Mucosa of gallbladder (tissue), 1 donor: ENCODE results near the gene ALX4. TPM values are rescaled to one million over a fixed set of nuclear protein-coding genes. Genes with fewer than 3 reads are reported as not detected.

Experiments used
- DNase-seq: peaks from one replicate; pipeline ENCODE4 v3.0.0-alpha.2; 2020; ENCODE audit warnings: low spot score
- total RNA-seq: library from RNA; stranded (reverse); gene quantifications from one replicate; pipeline ENCODE4 v1.2.1, GENCODE V29; 2021
- donor health status: DM: no; HTN: no; CAD: no.

The ALX4 gene
- total RNA-seq, 1 donor from 2014 or later = 0.03 TPM

- no peak for DNase-seq
These were observed 25.3 kb upstream of the ALX4 start for GRCh38 chr11:44335052-44335760.

DNA sequence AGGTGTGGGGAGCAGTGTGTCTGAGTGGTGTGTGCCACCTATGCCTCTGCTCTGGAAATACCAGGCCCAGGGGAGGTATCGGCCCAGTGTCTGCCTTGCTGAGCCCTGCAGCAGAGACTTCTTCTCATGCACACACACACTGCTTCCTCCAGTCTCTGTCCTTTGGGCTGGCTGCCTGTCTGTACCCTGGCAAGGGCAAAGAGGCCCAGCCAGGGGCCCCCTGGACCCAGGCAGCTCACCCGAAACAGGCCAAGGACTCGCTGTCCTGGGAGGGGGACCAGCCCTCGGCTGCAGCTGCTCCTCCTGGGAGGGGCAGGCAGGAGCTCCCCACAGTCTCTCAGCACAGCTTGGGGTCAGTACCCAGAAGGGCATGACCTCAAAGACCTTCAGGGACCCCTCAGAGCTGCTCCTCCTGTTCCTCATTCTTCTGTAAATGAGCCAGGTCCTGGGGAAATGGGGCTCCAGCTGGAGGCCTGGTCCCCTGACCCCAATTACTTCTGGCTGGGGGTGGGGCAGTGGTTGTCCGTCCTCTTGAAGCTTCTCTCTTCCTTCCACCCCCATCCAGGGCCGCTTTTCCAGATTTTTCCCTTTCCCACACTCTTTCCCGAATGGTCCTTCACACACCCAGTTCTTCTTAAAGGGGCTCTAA is 24.5 kb upstream of the ALX4 start:
- DNase-seq = no peak

DNA sequence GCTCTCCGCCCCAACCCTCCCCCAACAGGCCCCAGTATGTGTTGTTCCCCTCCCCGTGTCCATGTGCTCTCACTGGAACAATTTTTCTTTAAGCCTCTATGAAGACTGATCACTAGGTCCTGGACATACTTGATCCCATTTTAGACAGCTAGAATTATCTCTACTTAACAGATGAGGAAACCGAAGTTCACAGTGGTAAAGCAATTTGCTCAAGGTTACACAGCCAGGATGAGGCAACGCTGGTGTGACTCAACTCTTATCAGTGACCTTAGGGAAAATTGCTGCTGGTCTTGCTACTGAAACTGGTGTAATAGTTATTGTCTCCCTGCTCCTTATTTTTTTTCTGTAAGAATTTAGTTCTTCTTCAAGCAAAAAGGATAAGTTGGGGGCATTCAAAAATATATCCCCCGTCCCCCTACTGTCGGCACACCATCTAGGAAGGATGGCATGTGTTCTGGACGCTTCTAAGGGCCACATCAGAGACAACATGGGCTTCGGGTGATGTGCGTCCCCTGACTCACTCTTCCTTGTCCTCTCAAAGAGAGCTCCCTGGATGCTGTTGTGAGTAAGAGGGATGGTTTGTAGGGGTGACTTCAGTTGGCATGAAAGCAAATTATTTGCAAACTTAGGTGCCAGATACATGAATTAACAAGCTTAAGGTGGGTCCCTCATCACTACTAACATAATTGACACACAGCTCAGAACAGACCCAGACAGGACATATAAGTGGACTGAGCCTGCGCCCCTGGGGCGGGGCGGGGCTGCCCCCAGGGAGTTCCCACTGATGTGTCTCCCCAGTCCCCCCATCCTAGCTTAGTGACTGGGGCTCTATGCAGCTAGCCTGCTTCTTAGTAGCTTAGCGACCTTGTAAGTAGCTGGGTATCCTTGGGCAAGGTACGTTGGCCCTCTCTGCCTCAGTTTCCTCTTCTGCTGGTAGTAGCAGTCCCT is 23.6 kb upstream of the ALX4 start:
- DNase-seq = no peak

DNA sequence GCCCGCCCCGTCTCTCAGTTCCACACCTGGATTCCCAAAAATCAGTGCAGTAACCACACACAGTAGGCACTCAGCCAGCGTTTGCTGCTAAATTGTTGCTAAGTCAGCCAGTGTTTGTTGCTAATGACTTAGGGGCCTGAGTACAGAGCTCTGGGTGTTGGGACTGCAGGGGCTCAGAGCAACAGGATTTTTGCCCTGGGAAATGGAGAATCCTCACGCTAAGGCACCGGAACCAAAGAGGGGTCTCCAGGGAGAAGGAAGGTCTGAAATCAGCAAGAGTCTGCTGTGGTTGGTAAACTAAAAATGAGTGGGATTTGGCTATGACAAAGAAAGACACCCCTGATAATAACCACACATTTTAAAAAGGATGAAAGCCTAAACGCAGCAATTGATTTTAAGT is 22.7 kb upstream of the ALX4 start:
- DNase-seq = no peak

GRCh38 chr11:44329472-44330230 is 19.7 kb upstream of the ALX4 start:
- DNase-seq = no peak

- no peak for DNase-seq
These were observed 18.3 kb upstream of the ALX4 start for GRCh38 chr11:44328138-44328660.

DNA sequence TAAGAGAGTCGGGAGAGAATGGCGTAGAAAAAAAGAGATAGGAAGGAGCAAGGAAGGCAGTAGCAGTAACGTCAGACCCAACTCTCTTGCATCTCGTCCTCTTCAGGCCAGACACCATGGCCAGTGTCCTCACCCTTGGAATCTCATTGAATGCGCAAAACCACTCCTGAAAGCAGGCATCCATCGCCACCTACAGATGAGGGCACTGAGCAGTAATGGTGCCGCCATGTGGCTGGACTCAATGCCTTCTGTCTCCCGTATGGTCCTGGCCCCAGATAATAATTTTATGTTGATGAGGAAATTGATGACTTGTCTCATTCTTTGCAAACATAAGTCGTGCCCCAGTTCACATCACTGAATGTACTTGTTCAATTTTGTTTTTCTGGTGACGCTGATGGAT is 17.8 kb upstream of the ALX4 start:
- no peak for DNase-seq

- DNase-seq = no peak
These were observed 16.9 kb upstream of the ALX4 start for GRCh38 chr11:44326615-44327475.

DNA sequence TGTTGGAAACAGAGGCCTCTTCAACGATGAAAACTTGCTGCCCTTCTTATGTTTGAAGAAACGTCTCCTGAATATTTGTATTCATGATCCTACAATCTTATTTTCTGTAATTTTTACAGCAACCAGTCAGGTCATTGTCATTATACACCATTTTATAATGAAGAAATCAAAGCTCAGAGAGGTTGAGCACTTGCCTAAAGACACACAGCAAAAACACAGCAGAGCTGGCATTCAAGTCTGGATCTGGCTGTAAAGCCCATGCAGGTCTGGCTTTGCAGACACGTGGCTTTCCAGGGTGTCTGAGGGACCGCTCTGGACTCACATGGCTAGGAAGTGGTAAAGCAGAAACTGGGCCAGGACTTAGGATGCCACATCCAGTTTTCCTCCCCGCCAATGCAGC is 15.8 kb upstream of the ALX4 start:
- no peak for DNase-seq

DNA sequence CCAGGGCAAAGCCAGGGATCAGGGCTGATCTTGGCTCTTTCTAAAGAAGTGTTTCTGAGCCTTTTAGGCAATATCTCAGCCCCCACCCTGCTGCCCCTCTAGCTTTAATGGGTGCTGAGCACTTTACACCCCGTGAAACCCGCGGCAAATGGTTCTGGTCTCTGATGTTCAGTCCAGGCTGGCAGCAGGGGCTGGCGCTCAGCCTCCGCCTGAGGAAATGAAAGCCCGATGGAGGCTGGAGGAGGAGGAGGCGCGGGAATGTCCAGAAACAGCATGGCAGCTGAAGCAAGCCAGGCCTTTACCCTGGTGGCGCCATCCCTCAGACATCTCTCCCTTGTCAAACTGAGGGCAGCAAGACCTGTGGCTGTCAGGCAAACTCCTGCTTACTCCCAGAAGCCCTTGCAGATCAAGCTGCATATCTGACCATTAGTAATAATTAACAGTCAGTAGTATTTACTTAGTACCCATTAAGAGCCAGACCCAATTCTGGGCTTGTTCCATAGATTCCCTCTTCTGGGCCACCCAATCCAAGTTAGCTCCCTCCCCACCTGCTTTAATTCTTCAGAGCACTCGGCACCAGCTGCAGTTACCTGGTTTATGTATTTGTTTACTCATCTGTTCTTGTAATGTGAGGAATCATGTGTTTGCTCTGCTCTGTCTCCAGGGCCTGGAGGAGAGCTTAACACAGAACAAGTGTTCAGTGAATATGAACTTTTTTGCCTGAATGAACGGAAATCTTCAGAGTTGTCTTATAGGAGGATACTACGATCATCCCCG is 15.0 kb upstream of the ALX4 start:
- no peak for DNase-seq

- DNase-seq = no peak
These were observed 14.3 kb upstream of the ALX4 start for GRCh38 chr11:44324222-44324621.

DNA sequence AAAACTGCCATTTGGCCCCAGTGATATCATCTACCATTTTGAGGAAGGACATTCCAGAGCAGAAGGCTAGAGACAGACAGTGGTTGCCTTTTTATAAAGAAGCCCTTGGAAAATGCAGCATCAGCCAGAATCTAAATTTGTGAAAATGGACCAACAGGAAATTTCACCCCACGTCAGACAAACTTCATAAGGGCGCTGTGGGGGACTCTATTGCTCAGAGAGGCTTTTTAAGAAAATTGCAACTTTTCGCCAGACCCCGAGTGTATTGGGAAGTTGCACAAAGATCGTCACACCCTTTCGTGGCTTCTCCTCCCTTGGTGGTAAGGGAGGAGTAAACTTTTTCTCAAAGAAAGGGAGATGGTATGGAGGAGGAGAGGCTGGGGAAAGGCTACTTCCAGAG is 12.3 kb upstream of the ALX4 start:
- no peak for DNase-seq

DNA sequence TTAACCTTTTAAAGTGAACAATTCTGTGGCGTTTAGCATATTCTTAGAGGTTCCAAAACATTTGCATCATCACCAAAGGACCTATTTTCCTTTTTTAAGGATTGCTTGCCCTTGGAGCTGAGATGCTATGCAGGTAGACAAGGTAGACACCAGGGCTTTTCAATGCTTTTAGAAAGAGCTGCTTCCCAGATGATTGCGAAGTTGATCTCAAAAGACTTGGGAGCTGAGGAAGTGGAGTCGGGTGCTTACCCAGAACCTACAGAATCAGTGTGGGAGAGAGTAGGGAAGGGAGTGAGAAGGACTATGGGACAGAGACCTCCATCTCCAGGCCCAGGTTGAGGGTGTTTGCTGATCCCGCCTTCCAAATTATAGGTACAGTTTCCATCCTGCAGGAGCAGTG is 11.1 kb upstream of the ALX4 start:
- DNase-seq = no peak

DNA sequence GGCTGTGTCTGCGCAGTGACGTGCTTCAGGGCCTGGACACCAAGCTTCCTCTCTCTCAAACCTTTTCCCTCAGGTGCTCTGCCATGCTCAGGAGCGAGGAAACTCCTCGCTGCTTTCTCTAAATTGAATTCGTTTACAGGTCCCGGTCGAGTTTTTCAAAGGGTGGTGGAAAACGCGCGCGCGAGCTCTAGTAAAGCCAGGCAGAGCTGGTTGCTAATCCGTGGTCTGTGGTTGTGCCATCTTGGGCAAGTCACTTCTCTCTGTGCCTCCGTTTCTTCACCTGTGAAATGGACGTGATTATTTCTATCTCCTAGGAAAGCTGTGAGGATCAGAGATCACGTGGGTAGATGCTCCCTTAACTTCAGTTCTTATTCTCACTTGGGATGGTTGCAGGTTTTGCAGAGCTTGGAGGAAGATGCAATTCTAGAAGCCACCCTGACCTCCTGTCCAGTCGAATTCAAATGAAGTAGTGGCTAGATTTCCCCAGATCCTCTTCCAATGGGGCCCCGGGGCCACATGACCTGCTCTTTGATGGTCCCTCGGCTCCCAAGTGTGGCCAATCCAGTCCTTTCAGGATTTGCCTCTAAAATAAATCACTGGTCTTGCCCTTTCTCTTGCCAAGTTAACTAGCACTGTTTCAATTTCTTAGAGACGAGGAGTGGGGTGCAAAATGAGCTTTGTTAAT is 10.5 kb upstream of the ALX4 start:
- no peak for DNase-seq

DNA sequence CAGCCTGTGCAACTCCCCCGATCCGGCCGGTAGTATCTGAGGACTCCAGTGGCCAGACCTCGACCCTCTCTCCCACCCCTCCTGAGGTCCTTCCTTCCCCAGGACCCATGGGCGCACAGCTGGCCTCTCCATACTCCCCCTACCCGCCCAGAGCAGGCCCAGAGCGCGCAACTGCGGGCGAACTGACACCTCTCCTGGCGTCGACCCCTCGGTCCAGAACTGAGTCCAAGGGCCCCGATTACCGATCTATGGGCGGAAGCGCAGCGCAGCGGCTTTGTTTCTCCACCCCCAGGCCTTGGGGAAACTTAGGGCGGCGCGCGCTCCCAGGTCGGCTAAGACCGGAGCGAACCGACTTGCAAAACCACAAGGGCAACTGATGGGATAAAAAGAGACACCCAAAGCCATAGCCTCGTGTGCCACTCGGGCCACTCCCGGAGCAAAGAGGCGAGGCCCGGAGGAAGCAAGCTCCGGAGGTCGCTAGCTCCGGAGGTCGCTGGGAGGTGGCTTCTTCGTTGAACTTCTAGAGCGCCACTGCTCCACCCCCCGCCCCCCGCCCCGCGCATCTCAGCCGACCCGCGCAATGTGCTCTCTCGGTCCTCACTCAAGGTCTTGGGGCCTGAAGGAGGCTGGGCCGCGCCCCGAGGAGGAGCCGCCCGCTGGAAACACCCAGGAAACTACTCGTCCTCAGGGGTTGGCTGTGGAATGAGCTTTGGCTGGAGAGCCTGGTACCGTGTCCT is 9.8 kb upstream of the ALX4 start:
- DNase-seq = no peak

DNA sequence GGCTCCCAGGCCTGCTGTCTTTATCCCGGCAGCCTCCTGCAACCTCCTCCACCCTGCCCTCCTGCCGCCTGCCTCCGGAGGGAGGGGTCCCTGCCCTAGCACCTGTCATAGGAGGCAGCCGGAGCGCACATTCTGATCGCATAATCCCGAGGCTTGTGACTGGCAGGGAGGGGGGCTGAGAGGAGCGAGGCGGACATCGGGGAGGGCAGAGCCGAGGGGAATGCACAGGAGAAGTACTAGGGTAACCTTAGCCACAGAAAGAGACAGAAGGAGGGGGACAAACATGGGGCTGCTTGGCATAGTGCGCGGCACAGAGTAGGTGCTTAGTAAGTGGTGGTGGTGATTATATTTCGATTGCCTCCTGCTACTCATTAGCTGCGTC is 9.2 kb upstream of the ALX4 start:
- DNase-seq = no peak

GRCh38 chr11:44318369-44318768 is 8.4 kb upstream of the ALX4 start:
- DNase-seq = no peak

- no peak for DNase-seq
These were observed 6.8 kb upstream of the ALX4 start for GRCh38 chr11:44316659-44317240.
